A549 (cell line): ENCODE results near the gene NID2. TPM values are rescaled to one million over a fixed set of nuclear protein-coding genes. Genes with fewer than 3 reads are reported as not detected.
A peak's percentile ranks its signal among the peaks of the same experiment; 100 is the strongest.

Experiments
- ATAC-seq, 2 experiments: fragments of 200-7000 bp in 1 of 2; fragments of >200 bp in 1 of 2; cut with Nextera tagmentation in 1 of 2; cut with Tn5 transposase in 1 of 2; 3 replicates each; pipeline versions ENCODE4 v1.8.0 to v1.9.1; 2018 to 2020; ENCODE audit warnings: mild to moderate bottlenecking in 1 of 2, moderate library complexity in 1 of 2
- CTCF ChIA-PET: fragments of 300-600 bp; sonication (Branson Sonifier 250); formaldehyde crosslinking; extraction: SDS; loops from one replicate; lab custom pipeline; 2021; ENCODE audit warnings: antibody characterized with exemption, inconsistent platforms; lab: Yijun Ruan, JAX
- POLR2A ChIA-PET: fragments of 350-600 bp; formaldehyde crosslinking; extraction: SDS; loops from one replicate; lab custom pipeline; 2021; ENCODE audit warnings: antibody characterized with exemption, inconsistent platforms; lab: Yijun Ruan, JAX
- DNase-seq, 2 experiments: peaks; one replicate each; pipeline versions ENCODE4 v3.0.0 to v3.0.0-alpha.2; 2011 to 2016; ENCODE audit warnings: low read depth in 1 of 2, low spot score in 1 of 2
- FAIRE-seq: peaks from 2 replicates; lab custom pipeline; 2011; peaks lifted over from hg19 to GRCh38; lab: Jason Lieb, UNC
- H3K27ac ChIP-seq, 2 experiments: fragments of >200 bp; sonication (Bioruptor Twin); formaldehyde crosslinking; 3 replicates each; pipeline ENCODE4 v1.5.1; 2016 to 2017
- H3K4me1 ChIP-seq: fragments of >200 bp; sonication (Bioruptor Twin); formaldehyde crosslinking; 3 replicates; pipeline ENCODE4 v1.6.1; 2016
- H3K4me2 ChIP-seq: fragments of >200 bp; sonication (Bioruptor Twin); formaldehyde crosslinking; 3 replicates; pipeline ENCODE4 v1.6.1; 2016
- H3K4me3 ChIP-seq: fragments of >200 bp; sonication (Bioruptor Twin); formaldehyde crosslinking; 3 replicates; pipeline ENCODE4 v1.5.1; 2016
- H3K9me3 ChIP-seq: fragments of >200 bp; sonication (Bioruptor Twin); formaldehyde crosslinking; 3 replicates; pipeline ENCODE4 v1.6.1; 2016
- CTCF ChIP-seq: fragments of >200 bp; sonication (Bioruptor Twin); formaldehyde crosslinking; IDR thresholded peaks from 3 replicates; pipeline ENCODE4 v1.5.1; 2016
- E2F6 ChIP-seq: IDR thresholded peaks from 2 replicates; pipeline ENCODE4 v1.6.1; 2012; ENCODE audit warnings: low read depth, borderline replicate concordance
- HOXA7 ChIP-seq: fragments of 250-450 bp; sonication (Bioruptor Pico); IDR thresholded peaks from 2 replicates; pipeline ENCODE4 v1.5.0; 2020; ENCODE audit warnings: mild to moderate bottlenecking, moderate library complexity
- HOXB5 ChIP-seq: fragments of 250-450 bp; sonication (Bioruptor Pico); IDR thresholded peaks from 2 replicates; pipeline ENCODE4 v1.5.0; 2020; ENCODE audit warnings: mild to moderate bottlenecking, moderate library complexity
- KDM1A ChIP-seq: fragments of 200-600 bp; sonication (generic); IDR thresholded peaks from 2 replicates; pipeline ENCODE4 v1.6.1; 2016; ENCODE audit warnings: low read depth, mild to moderate bottlenecking
- MAX ChIP-seq: IDR thresholded peaks from 2 replicates; pipeline ENCODE4 v1.6.1; 2012
- MAZ ChIP-seq: fragments of 150-350 bp; IDR thresholded peaks from 2 replicates; pipeline ENCODE4 v1.6.1; 2014; ENCODE audit warnings: antibody characterized with exemption, low read depth, low read length, borderline replicate concordance
- MYC ChIP-seq: IDR thresholded peaks from 2 replicates; pipeline ENCODE4 v1.6.1; 2012; ENCODE audit warnings: mild to moderate bottlenecking, inconsistent platforms, low read length, improper control_type of control experiment, borderline replicate concordance
- POLR2A ChIP-seq: IDR thresholded peaks from 2 replicates; pipeline ENCODE4 v1.6.1; 2012; ENCODE audit warnings: mild to moderate bottlenecking, low read length
- POLR2AphosphoS2 ChIP-seq: conservative IDR thresholded peaks from 2 replicates; pipeline ENCODE4 v1.6.1; 2012; ENCODE audit warnings: low read length, improper control_type of control experiment, inconsistent platforms
- RAD21 ChIP-seq, 2 experiments: fragments of >200 bp in 1 of 2; sonication (Bioruptor Twin) in 1 of 2; formaldehyde crosslinking in 1 of 2; IDR thresholded peaks in 1 of 2; conservative IDR thresholded peaks in 1 of 2; 2 replicates in 1 of 2; 3 replicates in 1 of 2; pipeline ENCODE4 v1.6.1; 2012 to 2018; ENCODE audit warnings: inconsistent platforms in 1 of 2
- RNF2 ChIP-seq: fragments of 200-600 bp; sonication (generic); IDR thresholded peaks from 2 replicates; pipeline ENCODE4 v1.6.1; 2016; ENCODE audit warnings: low read depth, mild to moderate bottlenecking, antibody characterized with exemption, moderate library complexity, borderline replicate concordance
- USF2 ChIP-seq: fragments of 450-650 bp; IDR thresholded peaks from 2 replicates; pipeline ENCODE4 v1.6.1; 2014; ENCODE audit warnings: antibody characterized with exemption
- ZC3H11A ChIP-seq: fragments of 450-650 bp; IDR thresholded peaks from 2 replicates; pipeline ENCODE4 v1.6.1; 2014; ENCODE audit warnings: antibody characterized with exemption, mild to moderate bottlenecking
- ZFP36 ChIP-seq: fragments of 450-650 bp; IDR thresholded peaks from 2 replicates; pipeline ENCODE4 v1.6.1; 2014; ENCODE audit warnings: borderline replicate concordance; ENCODE audit not compliant: partially characterized antibody
- WGBS: methylation state at CpG from one replicate; pipeline ENCODE4 v1.1.6; 2017; ENCODE audit errors: missing lambda C conversion rate; 5-methylcytosine and 5-hydroxymethylcytosine counted together
- polyA plus RNA-seq, 4 experiments: library from polyadenylated mRNA; depleted of rRNA in 3 of 4; stranded (reverse); fragments of >200 nt; fragmentation: RNase III in 1 of 4; extraction: RNeasy Plus Mini Kit Qiagen cat#74134 plus additional on column Dnase treatment in 1 of 4; gene quantifications; 2 replicates in 3 of 4; 3 replicates in 1 of 4; pipeline ENCODE4 v1.2.3, GENCODE V29; 2011 to 2017
- TF ChIP-seq, protein P1 (sequence below): fragments of >200 bp; sonication (Bioruptor Twin); formaldehyde crosslinking; IDR thresholded peaks from 3 replicates; pipeline ENCODE4 v1.6.1; 2016

Gene NID2
- polyA plus RNA-seq, 2 of the 4 experiments (the other 2 are of a cell fraction): 7.3 to 20.6 TPM

DNA sequence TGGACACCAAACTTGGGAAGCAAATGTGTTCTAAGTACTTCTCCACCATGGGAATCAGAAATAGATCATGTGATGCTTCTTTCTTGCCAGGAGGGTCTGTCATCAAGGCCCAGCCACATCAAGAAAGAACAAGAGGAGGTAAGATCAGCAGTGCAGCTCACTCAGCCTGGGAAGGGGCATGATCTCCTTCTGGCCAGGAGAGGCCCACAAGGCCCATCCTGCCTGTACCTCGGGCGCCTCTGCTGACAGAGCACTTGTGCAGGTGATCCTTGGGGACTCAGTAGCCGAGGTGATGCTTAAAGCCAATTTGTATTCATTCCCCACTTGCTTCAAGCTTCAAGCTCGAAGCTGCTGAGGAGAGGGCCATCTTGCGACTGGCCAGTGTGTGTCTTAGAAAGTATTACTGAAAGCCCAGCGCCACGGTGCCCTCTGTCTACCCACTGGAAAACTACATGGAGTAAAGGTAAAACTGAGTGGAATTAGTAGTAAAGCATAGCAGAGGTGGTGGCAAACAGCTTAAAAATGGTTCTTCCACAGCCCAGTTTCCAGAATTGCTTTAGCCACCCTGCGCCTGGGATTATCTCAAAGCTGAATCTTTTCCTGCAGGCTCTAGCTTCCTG lies 53.3 kb downstream of the NID2 start:
- ChIA-PET CTCF (interaction anchor here (1.2 to 2.1 kb wide), 7 partner anchors 9 to 238 kb away, joined by 3 to 8 read pairs (median 4); no protein-coding TSS in a partner anchor), POLR2A (no interaction called here)
- WGBS: 62% methylated on average over 8 of the region's 8 CpGs
- H3K4me1 ChIP-seq: no peaks in the 10 kb centered on the region
- no peak overlapping the region for H3K4me3 ChIP-seq
- no peak overlapping the region for H3K4me2 ChIP-seq
- ATAC-seq (peak; percentile 83 to 88), DNase-seq (peak; percentile 6 to 39), FAIRE-seq (no peak)
- TF ChIP-seq RAD21 (conservative IDR thresholded peaks at IDR 0.05 in 1 of 2, IDR thresholded peaks at IDR 0.05 in 1 of 2): peak in 1 of 2 experiments; percentile 32; a peak in 2 of 5 replicates
- TF ChIP-seq CTCF: peak; percentile 18; the same call in 2 of the 3 replicates
- TF ChIP-seq KDM1A: no peak
- H3K9me3 ChIP-seq: no peaks in the 10 kb centered on the region
- no peak overlapping the region for H3K27ac ChIP-seq

DNA sequence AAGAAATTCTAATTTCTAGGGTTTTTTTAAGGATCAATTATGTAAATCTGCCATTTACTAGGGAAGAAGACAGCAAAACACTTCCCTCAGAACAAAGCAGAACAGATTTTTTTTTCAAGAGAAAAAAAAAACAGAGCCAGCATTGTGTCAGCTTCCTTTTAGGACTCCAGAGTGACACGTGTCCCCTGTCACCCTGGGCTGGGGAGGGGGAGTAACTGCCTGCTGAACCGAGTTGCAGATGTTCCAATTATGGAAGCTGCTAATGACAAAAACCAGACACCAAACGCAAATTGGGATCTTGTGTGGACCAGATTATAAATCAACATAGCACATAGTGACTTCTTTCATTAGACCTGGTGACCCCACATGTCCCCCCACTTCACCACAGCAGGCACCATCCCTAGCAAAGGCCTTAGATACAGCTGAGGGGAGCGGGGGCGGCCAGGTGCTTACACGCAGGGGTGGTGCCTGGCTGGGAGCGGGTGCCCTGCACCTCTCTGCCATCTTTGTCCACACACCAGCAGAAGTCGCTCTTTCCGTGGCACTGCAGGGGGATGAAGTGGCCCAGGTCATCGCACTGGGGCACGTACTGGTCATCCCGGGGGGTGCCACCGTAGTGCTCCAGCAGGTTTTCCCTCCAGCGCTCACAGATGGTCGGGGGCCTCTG lies 54.1 kb downstream of the NID2 start:
- DNase-seq (no peak), ATAC-seq (no peak), FAIRE-seq (no peak)
- ChIA-PET POLR2A (no interaction called here), CTCF (interaction anchor here (1.0 to 2.1 kb wide), 6 partner anchors 8 to 117 kb away, joined by 3 to 8 read pairs (median 4); no protein-coding TSS in a partner anchor)
- no peaks in the 10 kb centered on the region for H3K4me1 ChIP-seq
- TF ChIP-seq MAZ: no peak
- TF ChIP-seq E2F6: no peak
- TF ChIP-seq, protein P1, sequence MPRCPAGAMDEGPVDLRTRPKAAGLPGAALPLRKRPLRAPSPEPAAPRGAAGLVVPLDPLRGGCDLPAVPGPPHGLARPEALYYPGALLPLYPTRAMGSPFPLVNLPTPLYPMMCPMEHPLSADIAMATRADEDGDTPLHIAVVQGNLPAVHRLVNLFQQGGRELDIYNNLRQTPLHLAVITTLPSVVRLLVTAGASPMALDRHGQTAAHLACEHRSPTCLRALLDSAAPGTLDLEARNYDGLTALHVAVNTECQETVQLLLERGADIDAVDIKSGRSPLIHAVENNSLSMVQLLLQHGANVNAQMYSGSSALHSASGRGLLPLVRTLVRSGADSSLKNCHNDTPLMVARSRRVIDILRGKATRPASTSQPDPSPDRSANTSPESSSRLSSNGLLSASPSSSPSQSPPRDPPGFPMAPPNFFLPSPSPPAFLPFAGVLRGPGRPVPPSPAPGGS: no peak
- TF ChIP-seq HOXA7 (CRISPR knock-in tag): no peak
- TF ChIP-seq MYC: no peak
- TF ChIP-seq POLR2A: no peak
- WGBS: 86% methylated on average over 12 of the region's 15 CpGs
- H3K9me3 ChIP-seq: no peaks in the 10 kb centered on the region
- no peak overlapping the region for H3K27ac ChIP-seq
- H3K4me3 ChIP-seq: no peak overlapping the region
- H3K4me2 ChIP-seq: no peak overlapping the region

DNA sequence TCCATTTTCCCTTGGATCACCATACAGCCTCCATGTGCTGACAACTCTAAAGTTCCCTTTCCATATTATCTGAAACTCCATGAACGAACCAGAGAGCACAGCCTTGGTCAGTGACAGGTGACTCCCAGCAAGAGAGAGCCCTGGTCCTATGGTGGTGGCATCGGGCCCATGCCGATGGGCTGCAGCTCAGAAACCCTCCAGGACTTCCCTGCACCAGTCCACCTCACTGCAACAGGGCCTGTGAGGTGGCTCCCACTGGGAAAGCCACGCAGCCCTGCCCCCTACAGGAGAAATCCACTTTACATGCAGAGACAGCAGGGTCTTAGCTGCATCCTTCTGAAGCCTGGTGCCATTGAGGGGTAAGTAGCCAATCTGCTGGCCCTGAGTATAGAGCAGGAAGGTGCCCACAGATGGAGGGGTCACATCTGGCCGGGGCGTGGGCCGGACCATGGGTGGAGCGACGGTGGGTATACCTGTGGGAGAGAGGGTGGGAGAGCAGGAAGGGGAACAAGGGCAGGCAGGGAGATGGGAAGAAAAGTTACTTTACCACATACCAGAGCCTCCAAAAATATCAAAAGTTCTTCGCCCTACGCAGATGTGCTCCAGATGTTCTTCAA lies 54.8 kb downstream of the NID2 start:
- FAIRE-seq (no peak), DNase-seq (peak; percentile 8 to 20), ATAC-seq (peak; percentile 67 to 77)
- Histone ChIP-seq H3K4me3 (no peak overlapping the region), H3K4me1 (no peaks in the 10 kb centered on the region), H3K9me3 (no peaks in the 10 kb centered on the region), H3K27ac (no peak overlapping the region), H3K4me2 (no peak overlapping the region)
- TF ChIP-seq USF2: no peak
- no peak for TF ChIP-seq POLR2AphosphoS2
- TF ChIP-seq RAD21 (conservative IDR thresholded peaks at IDR 0.05 in 1 of 2, IDR thresholded peaks at IDR 0.05 in 1 of 2): no peak
- TF ChIP-seq CTCF: no peak
- no peak for TF ChIP-seq ZFP36
- TF ChIP-seq ZC3H11A: no peak
- no peak for TF ChIP-seq HOXB5 (CRISPR knock-in tag)
- no peak for TF ChIP-seq MAX
- no peak for TF ChIP-seq RNF2
- WGBS: 80% methylated on average over 11 of the region's 11 CpGs
- ChIA-PET CTCF (interaction anchor here (1.0 to 1.3 kb wide), 2 partner anchors 10 to 12 kb away, joined by 3 to 4 read pairs; no protein-coding TSS in a partner anchor), POLR2A (no interaction called here)
